Measurements from ENCODE around the gene KIRREL3. TPM values are rescaled to one million over a fixed set of nuclear protein-coding genes. Genes with fewer than 3 reads are reported as not detected.

KIRREL3 gene
- total and polyA plus RNA-seq, 2 of the 4 experiments (the other 2 are of a cell fraction): 10.9 to 15.9 TPM

- Histone ChIP-seq H3K27ac (ENCODE audit: insufficient read depth, low read length) (no peak overlapping the region), H4K91ac (ENCODE audit: insufficient read depth, low read depth, low read length) (no peak overlapping the region), H3K9me3 (ENCODE audit: control insufficient read depth, insufficient read depth, low read length) (no peaks in the 10 kb centered on the region; the same call in 1 of the 2 replicates), H2BK15ac (ENCODE audit: low read depth, low read length) (no peak overlapping the region), H3K4me3 (ENCODE audit: insufficient read depth, low read depth, low read length) (no peak overlapping the region), H2BK20ac (ENCODE audit: low read depth, low read length) (no peak overlapping the region), H3K23ac (ENCODE audit: low read depth, low read length) (no peak overlapping the region), H4K5ac (ENCODE audit: low read depth, low read length) (no peak overlapping the region), H2AFZ (replicated peaks; ENCODE audit: low read length, poor library complexity) (no peak overlapping the region), H3K56ac (ENCODE audit: extremely low read depth, insufficient read depth, low read length) (no peak overlapping the region), H3K14ac (replicated peaks; ENCODE audit: low read depth, low read length) (no peak overlapping the region), H3K9me1 (ENCODE audit: insufficient read depth, low read length) (peaks cover 5% of the 10 kb centered on the region), H3K4ac (ENCODE audit: low read depth, low read length) (no peak overlapping the region), H2BK5ac (ENCODE audit: low read depth, low read length, poor library complexity, severe bottlenecking) (no peak overlapping the region), H3K4me2 (ENCODE audit: low read depth, low read length) (no peak overlapping the region), H3K27me3 (ENCODE audit: control insufficient read depth, insufficient read depth, low read length) (no peaks in the 10 kb centered on the region), H3K4me1 (ENCODE audit: control insufficient read depth, insufficient read depth, low read length) (no peaks in the 10 kb centered on the region), H2AK5ac (ENCODE audit: low read depth, low read length) (no peak overlapping the region), H3K36me3 (ENCODE audit: control insufficient read depth, insufficient read depth, low read length) (no peaks in the 10 kb centered on the region), H2BK120ac (ENCODE audit: low read depth, low read length) (no peak overlapping the region), H2AK9ac (replicated peaks; ENCODE audit: low read depth, low read length, poor library complexity) (no peak overlapping the region), H3K9ac (ENCODE audit: low read depth, low read length) (no peak overlapping the region), H3K18ac (ENCODE audit: low read depth, low read length) (no peak overlapping the region), H4K20me1 (ENCODE audit: insufficient read depth, low read length) (no peaks in the 10 kb centered on the region; the same call in 1 of the 2 replicates), H3K79me1 (ENCODE audit: low read depth in 1 of 2, low read length in 2 of 2) (peaks cover 39 to 43% of the 10 kb centered on the region in 2 experiments), H4K8ac (ENCODE audit: low read depth in 2 of 2, low read length in 2 of 2) (no peak overlapping the region)
- no TSS peak for BruUV-seq (replicated peaks)
- dilution Hi-C loops (cut with HindIII; ENCODE audit: low sequenced_read_pairs, unreplicated experiment) (no loop called here), in situ Hi-C loops (cut with MboI; ENCODE audit: low sequenced_read_pairs) (no loop called here), intact Hi-C loops (cut with micrococcal nuclease) (loop anchor here (5.0 kb wide), 1 partner anchor 173 kb away; no protein-coding TSS in a partner anchor)
- TF ChIP-seq SMC3 (IDR thresholded peaks at IDR 0.05; ENCODE audit: low read depth, low read length): no peak
- no peak for TF ChIP-seq FOS (IDR thresholded peaks at IDR 0.05; ENCODE audit: low read depth, low read length)
- WGBS, 2 experiments (ENCODE audit: extremely low coverage in 2 of 2, insufficient read length in 1 of 2): no CpG with 5 or more reads among the region's 6 CpGs
- no peak for DNase-seq
- CTCF ChIA-PET: no interaction called here
- POLR2A ChIA-PET (ENCODE audit: unreplicated experiment): no interaction called here
- ATAC-seq (ENCODE audit: low read depth): no peak
Observed at GRCh38 chr11:126965331-126965730, 35.2 kb downstream of the KIRREL3 start.

Measured in IMR-90 (cell line).